LNCAP (cell line): Measurements from ENCODE around the gene MPRIP.

ENCODE experiments used
- CTCF ChIP-seq: fragments of 450-650 bp; IDR thresholded peaks from 2 replicates; pipeline ENCODE4 v1.5.1; 2017; ENCODE audit warnings: mild to moderate bottlenecking

Gene MPRIP

GRCh38 chr17:17098551-17099179 is 56.4 kb downstream of the MPRIP start:
- TF ChIP-seq CTCF, result no peak

GRCh38 chr17:17102176-17102575 is 59.9 kb downstream of the MPRIP start:
- no peak for TF ChIP-seq CTCF

DNA sequence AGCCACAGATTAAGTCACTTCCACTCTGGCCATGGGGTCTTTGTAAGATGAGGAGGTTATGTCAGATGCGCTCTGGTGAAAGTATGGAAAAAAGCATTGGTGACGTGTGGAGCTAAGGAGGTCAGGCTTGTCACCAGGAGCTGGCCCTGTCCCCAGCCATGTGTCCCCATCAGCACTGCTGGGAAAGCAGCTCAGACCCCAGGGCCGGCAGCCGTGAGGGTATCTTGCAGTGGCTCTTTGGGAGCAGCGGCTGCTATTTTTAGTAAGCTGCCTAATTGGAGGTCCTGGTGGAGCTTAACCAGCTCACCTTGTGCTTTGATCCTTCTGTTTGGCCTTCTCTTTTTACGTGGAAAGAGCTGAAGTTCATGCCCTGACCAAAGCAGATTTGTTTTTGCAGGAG is 60.9 kb downstream of the MPRIP start:
- no peak for TF ChIP-seq CTCF

- no peak for TF ChIP-seq CTCF
Observed at GRCh38 chr17:17104036-17104435, 61.8 kb downstream of the MPRIP start.

DNA sequence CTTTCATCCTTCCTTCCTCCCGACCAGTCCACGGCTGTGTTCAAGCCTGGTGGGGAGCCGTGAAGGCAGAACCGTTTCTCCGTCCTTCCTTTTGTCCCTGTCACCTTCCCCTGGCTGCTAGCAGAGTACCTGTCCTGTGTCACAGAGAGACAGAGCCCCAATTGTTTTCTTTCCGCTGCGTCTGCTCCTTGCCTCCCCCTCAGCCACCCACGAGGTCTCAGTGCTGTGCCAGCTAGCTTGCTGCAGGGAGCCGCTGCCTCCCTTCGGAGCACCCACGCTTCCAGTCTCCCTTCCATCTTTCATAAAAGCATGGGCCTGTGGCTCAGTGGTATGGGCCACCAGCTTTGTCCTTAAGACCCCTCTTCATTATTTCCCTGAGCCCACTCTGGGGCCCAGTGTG is 62.2 kb downstream of the MPRIP start:
- TF ChIP-seq CTCF, result no peak

DNA sequence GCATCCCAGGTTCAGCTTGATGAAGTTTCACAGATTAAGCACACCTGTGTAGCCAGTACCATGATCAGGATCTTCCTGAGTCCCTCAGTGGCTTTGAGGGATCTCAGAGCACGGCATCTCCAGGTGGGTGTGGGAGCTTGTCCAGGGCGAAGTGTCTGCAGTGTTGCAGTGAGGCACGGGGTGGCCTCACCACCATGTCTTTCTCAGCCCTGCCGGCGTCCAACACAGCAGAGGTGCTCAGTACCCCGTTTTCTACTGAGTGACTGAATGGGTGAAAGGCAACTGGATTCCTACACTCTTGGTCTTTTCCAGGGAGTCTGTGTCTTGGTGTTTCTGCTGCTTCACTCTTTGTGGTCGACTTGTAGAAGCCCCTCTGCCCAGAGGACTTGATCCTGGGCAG is 63.7 kb downstream of the MPRIP start:
- no peak for TF ChIP-seq CTCF

- no peak for TF ChIP-seq CTCF
Observed at GRCh38 chr17:17106756-17107155, 64.5 kb downstream of the MPRIP start.

- TF ChIP-seq CTCF, result no peak
Observed at GRCh38 chr17:17107281-17107680, 65.0 kb downstream of the MPRIP start.
